HG02943 (cell line): ENCODE results near the gene CT45A10.
"Not testable (repeated sequence)": the region's sequence is repeated elsewhere in the genome, so short reads cannot be mapped to it uniquely, and the experiment has no call there.

Experiments used
- ATAC-seq: cut with Tn5 transposase; IDR thresholded peaks from one replicate; pipeline ENCODE4 v1.9.1; 2021; ENCODE audit warnings: mild to moderate bottlenecking, low read depth, moderate library complexity; ENCODE audit not compliant: unreplicated experiment

Gene CT45A10, protein sequence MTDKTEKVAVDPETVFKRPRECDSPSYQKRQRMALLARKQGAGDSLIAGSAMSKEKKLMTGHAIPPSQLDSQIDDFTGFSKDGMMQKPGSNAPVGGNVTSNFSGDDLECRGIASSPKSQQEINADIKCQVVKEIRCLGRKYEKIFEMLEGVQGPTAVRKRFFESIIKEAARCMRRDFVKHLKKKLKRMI

DNA sequence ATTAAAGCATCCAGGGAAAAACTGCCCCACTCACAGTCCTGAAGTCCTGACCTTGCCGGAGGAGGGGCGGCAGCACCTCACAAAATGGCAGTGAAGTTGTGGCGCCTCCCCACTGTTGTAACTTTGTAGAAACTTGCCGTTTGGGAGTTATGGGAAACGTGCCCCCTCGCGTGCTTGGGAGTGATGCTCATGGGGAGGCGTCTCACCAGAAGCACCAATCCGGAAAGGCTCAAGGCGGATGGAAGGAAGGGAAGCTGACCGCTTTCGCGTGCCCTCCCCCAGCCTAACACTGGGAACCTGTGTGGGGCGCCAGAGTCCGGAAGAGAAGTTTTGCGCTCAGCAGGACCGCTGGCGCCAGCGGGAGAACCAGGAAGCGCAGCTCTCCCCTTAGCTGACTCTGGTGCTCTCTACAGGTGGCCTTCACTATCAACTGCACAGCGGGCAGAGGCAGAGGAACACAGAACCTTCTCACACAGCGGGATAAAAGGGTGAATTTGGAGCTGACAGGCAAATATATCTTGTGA is at the start of gene CT45A10, which contains the start of gene SAGE1:
Gene CT45A10 (minus strand): TSS at position 151 of the 524 bp plus-strand sequence. CDS start 8,100 bp downstream, outside the sequence.
Gene SAGE1 (plus strand): TSS at position 423 of the 524 bp plus-strand sequence. CDS start 2,527 bp downstream, outside the sequence.
- no peak for ATAC-seq

DNA sequence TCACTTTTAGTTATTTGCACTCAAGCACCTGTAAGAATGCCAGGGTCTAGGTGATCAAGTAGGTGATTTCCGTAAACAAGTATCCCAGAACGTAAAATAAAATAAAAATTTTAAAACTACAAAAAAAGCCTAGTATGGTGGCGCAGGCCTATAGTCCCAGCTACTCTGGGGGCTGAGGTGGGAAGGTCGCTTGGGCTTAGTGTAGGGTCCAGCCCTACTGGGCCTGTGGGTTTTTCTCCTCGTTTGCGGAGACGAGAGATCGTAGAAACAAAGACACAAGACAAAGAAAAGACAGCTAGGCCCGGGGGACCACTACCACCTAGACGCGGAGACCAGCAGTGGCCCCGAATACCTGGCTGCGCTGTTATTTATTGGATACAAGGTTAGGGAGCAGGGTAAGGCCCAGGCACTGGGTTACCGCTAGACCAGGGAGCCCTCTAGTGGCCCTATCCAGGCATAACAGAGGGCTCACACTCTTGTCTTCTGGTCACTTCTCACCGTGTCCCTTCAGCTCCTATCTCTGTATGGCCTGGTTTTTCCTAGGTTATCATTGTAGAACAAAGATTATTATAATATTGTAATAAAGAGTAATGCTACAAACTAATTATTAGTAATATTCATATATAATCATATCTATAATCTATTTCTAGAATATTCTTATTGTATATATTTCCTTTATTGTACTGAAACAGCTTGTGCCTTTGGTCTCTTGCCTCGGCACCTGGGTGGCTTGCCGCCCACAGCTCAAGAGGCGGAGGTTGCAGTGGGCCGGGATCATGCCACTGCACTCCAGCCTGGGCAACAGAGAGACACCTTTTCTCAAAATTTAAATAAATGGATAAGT is 38.6 kb upstream of the CT45A10 start:
- ATAC-seq: peak; percentile 59

DNA sequence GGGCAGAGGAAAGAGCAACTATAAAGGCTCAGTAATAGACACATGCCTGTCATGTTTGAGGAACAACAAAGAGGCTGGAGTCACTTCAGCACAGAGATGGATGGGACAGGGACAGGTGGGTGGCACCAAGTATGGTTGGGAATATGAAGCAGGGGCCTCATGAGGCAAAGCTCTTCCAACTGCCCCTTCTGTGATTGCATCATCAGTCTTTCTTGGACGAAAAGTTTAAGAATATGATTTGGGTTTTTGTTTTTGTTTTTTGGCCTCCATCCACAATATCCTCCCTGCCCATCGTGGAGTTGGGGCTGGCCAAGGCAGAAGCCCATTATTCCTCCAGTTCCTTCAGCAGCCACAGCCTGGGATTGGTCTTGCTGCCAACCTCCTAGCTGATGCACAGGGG is 34.7 kb upstream of the CT45A10 start:
- no peak for ATAC-seq

DNA sequence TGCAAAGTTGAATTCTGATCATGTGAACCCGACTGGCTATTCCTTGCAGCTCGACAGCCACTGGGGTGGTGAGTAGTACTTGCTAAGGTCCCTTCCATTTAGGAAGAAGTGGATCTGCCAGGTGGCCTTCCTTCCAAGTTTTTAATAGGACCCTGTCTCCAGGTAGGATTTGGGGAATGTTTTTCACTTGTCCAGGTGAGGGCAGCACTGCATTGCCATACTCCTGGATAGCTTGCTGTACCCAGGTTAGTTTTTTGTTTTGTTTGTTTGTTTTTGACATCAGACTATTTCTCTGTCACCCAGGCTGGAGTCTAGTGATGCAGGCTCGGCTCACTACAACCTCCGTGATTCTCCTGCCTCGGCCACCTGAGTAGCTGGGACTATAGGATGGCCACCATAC is 30.1 kb upstream of the CT45A10 start:
- no peak for ATAC-seq

DNA sequence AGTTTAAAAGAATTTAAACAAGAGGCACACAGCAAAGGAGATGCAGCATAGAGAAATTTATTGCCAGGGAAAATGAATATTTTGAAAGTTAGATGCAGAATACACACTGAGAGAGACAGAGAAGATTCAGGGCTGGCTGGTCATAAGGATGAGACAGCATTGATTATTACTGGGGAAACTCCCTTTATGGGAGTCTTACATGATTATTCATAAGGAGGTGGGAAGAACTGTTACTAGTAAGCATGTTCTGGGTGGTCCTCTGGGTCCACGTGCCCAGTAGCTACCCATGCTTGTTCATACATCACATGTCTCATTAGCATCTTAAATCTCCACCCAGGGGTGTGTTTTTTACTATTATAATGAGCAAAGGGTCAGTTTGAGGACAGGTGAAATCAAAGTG is 27.3 kb upstream of the CT45A10 start:
- ATAC-seq: not testable (repeated sequence)

DNA sequence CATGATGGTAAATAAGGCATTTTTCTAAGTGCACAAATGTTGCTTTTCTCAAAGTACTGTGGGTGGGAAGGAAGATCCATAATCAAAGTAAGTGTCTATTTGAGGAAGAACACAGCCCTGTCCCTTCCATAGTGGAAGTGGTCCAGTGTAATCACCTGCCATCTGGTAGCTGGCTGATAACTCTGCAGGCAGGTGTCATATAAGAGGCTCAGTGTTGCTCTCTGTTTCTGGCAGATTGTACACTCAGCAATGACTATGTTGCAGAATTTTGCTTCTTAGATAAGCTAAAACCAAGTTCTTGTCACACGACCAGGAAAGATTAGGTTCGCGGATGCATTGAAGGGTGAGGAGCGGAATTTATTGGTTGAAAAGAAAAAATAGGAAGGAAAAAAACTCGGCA is 21.2 kb upstream of the CT45A10 start:
- ATAC-seq: no peak

DNA sequence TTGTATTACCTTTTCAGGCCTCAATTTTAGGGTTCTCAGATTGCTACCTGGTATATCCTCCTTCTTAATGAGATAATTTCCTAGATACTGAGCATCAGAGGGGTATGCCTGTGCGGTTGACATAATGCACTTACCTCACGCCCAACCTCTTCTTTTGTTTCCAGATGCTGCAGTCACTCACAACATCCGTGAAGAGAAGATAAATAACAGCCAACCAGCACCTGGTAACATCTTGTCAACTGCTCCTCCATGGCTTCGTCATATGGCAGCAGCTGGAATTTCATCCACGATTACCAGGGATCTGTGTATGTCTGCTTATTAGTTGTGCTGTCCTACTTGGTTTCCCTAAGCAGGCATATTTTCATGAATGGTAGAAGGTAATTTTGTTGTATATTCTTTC is 17.0 kb upstream of the CT45A10 start:
- ATAC-seq: no peak

DNA sequence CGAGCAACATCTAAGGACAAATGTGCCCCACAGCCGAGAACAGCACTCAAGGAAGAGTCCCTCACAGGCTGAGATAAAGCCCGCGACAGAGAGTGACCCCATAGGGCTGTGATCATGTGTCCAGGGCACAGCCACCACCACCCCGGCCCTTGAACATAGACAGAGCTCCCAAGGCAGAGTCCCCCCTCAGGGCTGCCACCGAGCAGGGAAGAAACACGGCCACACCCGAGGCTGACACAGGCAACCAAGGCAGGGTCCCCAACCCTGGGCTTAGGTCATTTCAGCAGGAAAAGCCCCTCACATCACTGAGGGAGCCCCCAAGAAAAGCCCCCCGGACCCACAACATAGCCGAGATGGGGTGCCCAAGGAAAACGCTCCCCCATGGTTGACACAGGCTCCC is 463 bp downstream of the CT45A10 start:
- no peak for ATAC-seq

DNA sequence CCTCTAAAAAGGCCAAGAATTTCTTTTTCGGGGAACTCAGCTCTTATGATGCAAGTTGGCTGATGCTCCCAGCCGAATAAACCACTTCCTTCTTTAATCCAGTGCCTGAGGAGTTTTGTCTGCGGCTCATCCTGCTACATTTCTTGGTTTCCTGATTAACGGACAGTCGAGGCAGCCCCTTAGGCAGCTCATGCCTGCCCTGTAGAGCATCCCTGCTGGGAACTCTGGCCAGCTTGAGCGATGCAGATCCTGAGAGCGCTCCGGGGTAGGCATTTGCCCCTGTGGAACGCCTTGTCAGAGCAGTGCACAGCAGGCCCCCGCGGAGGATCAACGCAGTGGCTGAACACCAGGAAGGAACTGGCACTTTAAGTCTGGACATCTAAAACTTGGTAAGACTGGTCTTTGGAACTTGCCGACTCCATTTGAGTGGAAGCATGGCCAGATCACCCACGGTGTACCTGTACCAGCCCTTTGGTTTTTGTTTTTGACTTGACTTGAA is 3.1 kb downstream of the CT45A10 start:
- no peak for ATAC-seq

DNA sequence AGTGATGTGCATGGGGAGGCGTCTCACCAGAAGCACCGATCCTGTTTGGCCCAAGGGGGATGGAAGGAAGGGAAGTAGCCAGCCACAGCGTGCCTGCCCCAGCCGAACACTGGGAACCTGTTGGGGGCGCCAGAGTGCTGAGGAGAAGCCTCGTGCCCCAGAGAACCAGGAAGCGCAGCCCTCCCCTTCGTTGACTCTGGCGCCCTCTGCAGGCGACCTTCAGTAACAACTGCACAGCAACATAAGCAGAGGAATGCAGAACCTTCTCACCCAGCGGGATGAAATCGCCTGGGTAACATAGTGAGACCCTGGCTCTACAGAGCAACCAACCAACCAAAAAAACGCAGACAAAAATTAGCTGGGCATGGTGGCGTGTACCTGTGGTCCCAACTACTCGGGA is 4.3 kb downstream of the CT45A10 start:
- ATAC-seq: not testable (repeated sequence)

DNA sequence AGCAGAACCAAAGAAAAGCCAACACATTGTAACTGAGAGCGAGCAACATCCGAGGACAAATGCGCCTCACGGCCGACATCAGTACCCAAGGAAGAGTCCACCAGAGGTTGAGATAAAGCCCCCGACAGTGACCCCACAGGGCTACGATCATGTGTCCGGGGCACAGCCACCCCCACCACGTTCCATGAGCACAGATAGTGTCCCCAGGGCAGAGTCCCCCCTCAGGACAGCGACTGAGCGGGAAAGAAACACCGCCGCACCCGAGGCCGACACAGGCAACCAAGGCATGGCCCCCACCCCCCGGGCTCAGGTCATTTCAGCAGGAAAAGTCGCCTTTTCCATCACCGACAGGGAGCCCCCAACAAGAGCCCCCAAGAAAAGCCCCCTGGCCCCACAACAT is 5.0 kb downstream of the CT45A10 start:
- ATAC-seq: not testable (repeated sequence)

DNA sequence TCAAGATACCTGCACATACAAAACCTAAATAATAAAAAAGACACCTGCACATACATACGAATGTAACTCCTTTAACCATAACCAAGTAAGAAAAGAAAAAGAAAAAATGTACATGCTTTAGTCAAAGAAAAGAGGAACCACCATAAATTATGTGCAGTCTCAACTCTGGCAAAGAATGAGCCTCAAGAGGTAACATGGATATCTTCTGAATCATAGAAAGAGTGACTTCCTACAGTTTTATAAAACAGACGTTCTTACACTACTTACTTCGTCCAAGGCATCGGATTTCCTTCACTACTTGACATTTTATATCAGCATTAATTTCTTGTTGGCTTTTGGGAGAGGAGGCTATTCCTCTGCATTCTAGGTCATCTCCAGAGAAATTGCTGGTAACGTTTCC is 10.5 kb downstream of the CT45A10 start:
- not testable (repeated sequence) for ATAC-seq

DNA sequence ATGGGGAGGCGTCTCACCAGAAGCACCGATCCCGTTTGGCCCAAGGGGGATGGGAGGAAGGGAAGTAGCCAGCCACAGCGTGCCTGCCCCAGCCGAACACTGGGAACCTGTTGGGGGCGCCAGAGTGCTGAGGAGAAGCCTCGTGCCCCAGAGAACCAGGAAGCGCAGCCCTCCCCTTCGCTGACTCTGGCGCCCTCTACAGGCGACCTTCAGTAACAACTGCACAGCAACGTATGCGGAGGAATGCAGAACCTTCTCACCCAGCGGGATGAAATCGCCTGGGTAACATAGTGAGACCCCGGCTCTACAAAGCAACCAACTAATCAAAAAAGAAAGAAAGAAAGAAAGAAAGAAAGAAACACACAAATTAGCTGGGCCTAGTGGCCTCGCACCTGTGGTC is 21.5 kb downstream of the CT45A10 start, which contains the start of gene CT45A9:
Gene CT45A9 (minus strand): TSS at position 101 of the 400 bp plus-strand sequence. CDS start 3,751 bp downstream, outside the sequence.
- not testable (repeated sequence) for ATAC-seq

DNA sequence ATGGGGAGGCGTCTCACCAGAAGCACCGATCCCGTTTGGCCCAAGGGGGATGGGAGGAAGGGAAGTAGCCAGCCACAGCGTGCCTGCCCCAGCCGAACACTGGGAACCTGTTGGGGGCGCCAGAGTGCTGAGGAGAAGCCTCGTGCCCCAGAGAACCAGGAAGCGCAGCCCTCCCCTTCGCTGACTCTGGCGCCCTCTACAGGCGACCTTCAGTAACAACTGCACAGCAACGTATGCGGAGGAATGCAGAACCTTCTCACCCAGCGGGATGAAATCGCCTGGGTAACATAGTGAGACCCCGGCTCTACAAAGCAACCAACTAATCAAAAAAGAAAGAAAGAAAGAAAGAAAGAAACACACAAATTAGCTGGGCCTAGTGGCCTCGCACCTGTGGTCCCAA is 38.8 kb downstream of the CT45A10 start, which contains the start of gene CT45A8:
Gene CT45A8 (minus strand): TSS at position 101 of the 400 bp plus-strand sequence. CDS start 3,755 bp downstream, outside the sequence.
- ATAC-seq: not testable (repeated sequence)

DNA sequence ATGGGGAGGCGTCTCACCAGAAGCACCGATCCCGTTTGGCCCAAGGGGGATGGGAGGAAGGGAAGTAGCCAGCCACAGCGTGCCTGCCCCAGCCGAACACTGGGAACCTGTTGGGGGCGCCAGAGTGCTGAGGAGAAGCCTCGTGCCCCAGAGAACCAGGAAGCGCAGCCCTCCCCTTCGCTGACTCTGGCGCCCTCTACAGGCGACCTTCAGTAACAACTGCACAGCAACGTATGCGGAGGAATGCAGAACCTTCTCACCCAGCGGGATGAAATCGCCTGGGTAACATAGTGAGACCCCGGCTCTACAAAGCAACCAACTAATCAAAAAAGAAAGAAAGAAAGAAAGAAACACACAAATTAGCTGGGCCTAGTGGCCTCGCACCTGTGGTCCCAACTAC is 56.1 kb downstream of the CT45A10 start, which contains the start of gene CT45A7:
Gene CT45A7 (minus strand): TSS at position 101 of the 400 bp plus-strand sequence. CDS start 3,747 bp downstream, outside the sequence.
- ATAC-seq: not testable (repeated sequence)
